GM12891 (cell line): ENCODE results near the gene CFAP77.

ENCODE experiments used
- PAX5 ChIP-seq: IDR thresholded peaks from 2 replicates; pipeline ENCODE4 v1.6.1; 2011; ENCODE audit warnings: low read length, moderate library complexity, mild to moderate bottlenecking; ENCODE audit not compliant: insufficient read depth, severe bottlenecking
- SPI1 ChIP-seq: IDR thresholded peaks from 2 replicates; pipeline ENCODE4 v1.6.1; 2011; ENCODE audit warnings: low read depth, low read length, control low read depth
- TAF1 ChIP-seq: IDR thresholded peaks from 2 replicates; pipeline ENCODE4 v1.6.1; 2011; ENCODE audit warnings: low read depth, low read length, control low read depth

DNA sequence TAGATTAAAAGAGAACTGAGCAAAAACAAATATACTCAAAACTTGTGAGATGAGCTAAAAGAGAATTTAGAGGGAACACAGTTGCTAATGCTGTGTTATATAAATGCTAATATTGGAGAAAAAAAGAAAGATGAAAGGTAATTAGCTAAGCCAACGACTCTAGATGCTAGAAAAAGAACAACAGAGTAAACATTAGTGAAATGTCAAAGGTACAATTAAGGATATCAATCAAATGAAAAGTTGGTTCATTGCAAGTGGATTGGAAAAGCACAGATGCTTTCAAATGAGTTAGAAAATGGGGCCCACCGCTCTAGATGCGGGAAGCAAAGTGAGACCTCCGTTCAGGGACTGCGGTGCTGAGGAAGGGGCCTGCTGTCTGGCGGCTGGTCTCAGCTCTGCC is 154.5 kb downstream of the CFAP77 start:
- TF ChIP-seq SPI1 = no peak
- TF ChIP-seq PAX5 = no peak
- TF ChIP-seq TAF1 = no peak
